GM19023 (cell line): ENCODE results near the gene DYNC1I1.

Experiments
- ATAC-seq: cut with Tn5 transposase; IDR thresholded peaks from one replicate; pipeline ENCODE4 v1.9.1; 2021; ENCODE audit warnings: mild to moderate bottlenecking, moderate library complexity; ENCODE audit not compliant: unreplicated experiment

DYNC1I1 gene

DNA sequence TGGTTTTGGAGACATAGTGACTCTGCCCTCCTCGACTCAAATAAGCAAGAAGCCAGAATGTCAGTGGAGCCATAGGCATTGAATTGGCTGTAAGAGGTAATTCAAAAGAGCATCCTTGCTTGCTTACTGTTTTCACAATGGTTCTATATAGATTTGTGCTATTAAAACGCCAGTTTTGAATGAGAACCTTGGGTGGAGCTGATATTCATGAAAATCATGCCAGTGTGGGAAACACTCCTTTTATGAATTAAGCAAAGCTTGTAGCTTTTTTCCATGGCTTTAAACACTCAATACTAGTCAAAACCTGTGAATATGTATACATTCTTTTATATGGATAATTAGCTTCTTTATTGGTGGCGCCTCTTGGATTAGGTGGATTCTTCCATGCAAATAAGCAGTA, 297.0 kb downstream of the DYNC1I1 start:
- no peak for ATAC-seq

DNA sequence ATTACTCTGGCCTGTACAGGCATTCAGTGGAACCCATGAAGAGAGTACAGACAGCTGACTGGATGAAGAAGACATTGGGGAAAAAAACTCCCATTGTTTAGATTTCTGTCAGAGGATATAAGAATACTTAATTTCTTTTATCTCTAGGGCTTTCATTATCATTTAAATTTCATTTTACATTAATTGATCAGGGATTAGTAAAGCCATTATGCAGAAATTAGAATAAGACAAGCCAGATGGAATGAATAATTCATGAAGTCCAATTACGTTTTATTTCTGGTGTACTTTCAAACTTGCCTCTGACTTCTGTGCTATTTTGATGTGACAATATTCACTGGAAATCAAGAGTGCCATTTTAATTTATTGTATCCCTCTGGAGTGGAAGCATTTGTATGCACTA, 302.5 kb downstream of the DYNC1I1 start:
- ATAC-seq: no peak

DNA sequence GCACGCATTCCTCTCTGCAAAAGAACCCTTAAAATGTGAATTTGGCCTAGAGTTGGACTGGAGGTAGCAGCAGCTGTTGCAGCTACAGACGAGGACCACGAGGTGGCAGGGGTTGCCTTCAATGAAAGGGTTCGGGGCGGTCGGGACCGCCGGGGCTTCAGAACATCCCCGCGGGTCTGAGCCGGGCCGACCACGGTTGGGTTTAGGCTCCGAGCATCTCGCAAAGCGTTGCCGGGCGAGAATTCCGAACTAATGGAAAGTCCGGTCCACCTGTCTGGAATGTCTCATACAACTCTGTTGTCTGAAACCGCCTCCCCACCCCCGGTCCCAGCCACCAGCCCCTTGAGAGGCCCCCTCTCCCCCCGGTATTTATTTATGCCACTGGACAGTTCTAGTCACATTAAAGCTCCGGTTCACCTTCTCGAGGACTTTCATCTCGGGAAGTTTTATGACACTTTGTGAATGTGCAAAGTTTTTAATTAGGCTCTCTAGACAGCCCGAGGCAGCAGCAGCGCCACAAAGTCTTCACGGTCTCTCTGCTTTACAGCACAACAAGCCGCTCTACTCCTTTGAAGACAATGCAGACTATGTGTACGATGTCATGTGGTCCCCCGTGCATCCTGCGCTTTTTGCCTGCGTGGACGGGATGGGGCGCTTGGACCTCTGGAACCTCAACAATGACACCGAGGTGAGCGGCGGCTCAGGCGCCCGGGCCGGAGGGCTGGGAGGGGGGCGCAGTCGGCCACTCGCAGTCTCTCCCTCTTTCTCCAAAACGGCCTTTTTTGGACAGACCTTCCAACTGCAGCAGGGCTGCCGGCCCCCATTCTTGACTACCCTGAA, 303.4 kb downstream of the DYNC1I1 start:
- peak; percentile 91 for ATAC-seq

DNA sequence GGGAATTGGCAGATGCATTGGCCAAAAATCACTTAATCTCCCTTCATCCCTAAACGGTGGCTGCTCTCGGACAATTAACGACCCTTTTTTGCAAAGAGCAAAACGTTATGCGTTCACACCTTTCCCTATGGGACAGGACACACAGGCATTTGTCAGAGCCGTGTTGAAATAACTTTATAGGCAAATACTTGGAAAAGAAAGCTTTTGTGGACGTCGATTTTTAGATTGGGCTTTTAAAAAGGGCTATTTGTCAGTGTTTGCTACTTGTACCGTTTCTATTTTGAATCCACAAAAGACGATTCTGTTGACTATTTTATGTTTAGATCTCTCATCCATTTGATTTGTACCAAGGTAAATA, 304.0 kb downstream of the DYNC1I1 start:
- no peak for ATAC-seq

DNA sequence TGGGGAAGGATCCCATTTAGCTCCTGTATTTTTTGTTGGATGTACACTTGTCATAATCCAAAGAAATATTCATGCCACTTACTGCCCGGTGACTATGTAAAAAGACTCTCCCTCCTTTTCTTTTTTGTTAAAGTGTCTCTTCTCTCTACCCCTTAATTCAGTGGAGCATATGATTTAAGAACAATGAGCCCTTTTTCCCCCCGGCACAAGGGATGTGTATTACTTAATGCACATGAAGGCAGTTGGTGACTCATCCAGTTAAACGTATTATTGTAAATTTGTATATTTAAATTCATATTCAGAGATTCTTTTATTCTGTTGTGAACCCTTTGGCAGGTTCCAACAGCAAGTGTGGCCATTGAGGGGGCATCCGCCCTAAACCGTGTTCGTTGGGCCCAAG, 307.7 kb downstream of the DYNC1I1 start:
- no peak for ATAC-seq

DNA sequence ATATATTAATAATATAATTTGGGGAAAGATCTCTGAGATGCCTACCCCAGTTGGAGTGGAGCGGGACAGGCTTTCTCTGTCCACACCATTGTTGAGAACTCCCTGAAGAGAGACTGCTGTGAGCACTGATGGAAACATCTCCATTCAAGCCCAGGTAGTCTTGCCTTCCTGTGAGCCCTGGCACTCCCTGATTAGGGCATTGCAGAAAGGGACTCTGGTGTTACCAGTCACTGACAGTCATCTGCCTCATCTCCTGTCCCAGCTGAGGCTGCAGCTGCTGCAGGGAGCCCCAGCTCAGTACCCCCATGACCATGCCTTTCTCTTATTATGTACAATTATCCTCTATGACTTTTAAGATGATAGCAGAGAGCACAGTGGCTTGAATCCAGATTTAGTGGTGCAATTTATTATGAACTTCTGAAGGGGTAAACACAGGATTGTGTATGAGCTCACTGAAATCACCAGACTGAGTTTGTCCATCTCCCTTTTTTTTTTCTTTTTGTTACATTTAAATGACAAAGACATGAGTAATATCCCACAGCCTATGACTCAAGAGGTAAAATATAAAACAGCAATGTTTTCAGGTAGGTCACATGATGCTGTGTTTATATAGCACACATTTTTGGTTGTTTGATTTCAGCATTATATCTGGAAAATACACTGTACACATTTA, 312.7 kb downstream of the DYNC1I1 start:
- no peak for ATAC-seq

DNA sequence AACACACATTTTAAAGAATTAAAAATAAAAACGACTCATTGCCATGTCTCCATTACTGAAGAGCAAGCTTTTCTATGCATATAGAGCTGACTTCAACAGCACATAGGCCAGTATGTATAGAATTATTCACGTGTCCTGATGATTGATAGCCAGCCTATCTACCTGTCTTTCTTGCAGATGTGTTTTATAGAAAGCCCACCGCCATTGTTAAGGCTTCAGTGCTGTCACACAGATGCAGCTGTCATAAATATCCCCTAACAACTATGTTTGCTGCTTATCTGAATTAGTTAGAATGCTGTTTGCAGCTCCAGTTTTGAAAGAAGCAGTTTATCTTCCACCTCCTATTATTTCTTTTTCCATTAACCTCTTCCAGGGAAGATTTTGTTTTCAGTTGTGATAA, 313.6 kb downstream of the DYNC1I1 start:
- ATAC-seq: no peak

DNA sequence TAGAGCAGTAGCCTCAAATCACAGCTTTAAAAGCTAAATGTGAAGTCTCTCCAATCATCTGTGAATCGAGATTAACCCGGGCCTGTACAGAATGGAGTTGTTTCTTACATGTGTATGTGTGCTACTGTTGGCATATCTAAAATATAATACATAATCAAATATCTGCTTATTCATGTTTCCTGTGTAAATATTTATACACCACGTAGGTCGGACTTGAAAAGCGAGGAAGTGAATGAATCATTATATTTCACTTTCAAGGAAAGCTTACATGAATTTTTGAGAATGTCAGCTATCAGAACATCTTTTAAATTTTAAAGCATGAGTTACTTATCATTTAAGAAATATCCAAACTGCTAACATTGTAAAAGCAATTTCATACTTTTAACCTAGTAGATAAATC, 316.2 kb downstream of the DYNC1I1 start:
- no peak for ATAC-seq

DNA sequence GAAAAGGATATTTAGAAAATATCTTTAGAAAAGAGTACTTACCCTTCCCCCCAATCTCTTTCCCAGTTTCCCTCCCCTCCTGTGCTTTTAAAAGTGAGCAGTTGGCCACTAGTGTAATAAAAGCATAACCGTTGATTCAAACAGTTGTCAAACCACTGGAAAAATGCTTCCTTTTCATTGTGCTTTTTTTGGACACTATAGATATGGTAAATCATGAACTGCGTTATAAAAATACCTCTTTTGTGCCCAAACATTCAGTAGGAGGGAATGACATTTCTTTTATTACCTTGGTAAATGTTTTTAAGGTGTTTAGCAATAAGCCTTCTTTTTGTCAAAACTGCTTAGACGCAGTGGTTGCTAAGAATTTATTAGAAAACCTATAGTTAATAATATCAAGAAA, 317.2 kb downstream of the DYNC1I1 start:
- no peak for ATAC-seq

DNA sequence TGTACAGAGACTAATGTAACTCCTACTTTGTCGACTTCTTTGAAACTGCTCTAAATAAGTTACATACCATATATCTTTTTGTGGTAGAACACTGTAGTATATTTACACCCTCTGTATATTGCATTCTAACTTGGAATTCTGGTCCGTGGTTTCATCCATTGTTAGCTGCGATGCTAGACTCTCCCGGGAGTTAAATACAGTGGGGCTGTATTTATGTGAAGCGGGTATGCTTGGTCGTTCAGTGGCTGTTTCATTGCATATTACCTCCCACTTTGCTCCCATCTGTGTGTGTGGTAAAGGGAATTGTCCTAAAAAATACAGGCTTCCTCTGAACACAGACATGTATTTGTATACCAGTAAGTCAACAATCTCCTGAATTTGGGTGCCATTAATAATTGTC, 318.4 kb downstream of the DYNC1I1 start:
- ATAC-seq: no peak

DNA sequence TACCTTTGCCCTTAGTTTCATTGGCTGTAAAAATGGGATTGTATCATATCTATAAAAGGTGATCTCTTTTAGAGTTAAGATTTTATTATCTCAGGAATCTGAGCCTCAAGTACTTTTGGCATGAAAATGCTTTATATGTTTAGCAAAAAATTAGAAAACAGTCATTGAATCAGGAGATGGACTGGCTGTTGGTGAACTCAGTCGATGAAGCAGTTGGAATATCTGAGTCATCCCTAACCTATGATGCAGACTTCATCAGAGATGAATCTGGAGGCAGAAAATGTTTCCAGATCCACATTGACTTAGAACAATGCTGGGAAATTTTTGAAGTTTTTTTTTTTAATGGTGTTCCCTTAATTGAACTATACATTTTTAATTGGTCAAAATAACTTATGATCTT, 321.1 kb downstream of the DYNC1I1 start:
- no peak for ATAC-seq

DNA sequence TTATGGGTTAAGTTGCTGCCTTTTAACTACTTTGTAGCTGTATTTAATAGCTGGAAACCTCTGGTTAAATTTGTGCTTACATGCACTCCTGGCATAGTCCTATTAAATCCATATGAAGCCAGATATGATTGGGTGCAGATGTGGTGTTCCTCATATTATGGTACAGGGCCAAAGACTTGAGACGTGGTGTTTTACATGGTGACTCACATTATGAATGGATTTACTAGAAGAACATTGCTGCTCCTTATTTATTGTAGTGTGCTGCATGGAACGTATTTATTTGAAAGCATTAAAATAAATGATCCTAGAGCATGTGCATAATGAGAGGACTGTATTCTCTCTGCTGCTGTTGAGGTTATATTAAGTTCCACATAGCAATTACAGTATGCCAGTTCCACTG, 325.5 kb downstream of the DYNC1I1 start:
- ATAC-seq: no peak

DNA sequence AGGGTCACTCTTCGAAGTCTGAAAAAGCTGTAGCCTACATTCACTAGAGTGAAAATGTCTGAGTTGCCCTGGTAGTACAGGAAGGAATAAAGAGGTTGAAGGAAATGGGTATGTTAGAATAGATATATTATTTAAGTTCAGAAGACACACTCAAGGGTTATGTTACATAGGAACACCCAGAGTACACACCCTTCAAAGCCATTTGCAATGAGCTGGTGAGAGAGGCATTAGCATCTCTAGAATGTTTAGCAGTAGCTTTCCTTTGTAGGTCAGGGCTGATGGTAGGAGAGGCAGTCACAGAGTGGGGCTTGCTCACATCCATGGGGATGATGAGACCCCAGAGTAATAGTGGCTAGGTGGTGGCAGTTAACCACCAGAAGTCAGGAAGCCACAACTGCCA, 328.4 kb downstream of the DYNC1I1 start:
- ATAC-seq: no peak

DNA sequence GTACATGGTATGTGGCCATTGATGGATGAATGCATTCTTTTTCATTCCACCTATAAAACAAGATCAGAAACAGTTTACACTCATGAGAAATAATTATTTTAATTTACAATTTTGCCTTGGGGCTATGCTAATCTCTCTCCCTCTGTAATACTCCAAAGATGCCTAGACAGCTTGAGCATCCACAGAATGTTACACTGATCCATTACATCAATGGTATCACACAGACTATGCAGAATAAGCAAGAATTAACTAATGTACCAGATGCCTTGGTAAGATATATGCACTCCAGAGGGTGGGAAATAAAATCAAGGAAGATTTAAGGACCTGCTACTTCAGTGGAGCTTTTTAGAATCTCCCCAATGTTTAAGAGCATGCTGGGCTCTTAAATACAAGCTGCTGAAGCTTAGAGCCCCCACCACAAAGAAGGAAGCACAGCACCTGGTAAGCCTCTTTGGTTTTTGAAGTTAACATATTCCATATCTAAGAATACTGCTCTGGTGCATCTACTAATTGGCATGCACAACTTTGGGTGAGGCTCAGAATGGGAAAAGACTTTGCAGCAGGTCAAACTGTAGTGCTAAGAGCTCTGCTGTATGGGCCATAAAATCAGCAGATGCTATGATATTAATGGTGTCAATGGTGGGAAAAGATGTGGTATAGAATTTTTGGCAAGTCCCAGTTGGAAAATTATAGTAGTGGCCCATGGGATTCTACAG, 329.9 kb downstream of the DYNC1I1 start:
- no peak for ATAC-seq

DNA sequence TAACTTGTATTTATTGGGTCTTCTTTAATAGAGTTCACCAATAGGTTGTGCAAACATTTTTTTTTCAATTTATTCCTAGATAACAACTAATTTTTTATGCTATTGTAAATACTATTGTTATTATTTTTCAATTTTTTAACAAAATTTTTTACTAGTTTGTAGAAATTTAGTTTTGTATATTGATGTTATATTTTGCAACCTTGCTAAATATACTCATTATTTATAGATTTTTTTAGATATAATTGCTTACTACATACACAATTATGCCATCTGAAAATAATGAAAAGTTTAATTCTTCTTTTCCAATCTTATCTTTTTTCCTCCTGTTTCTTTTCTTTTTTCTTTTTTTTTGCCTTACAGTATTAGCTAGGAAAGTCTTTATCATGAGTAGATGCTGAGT, 332.6 kb downstream of the DYNC1I1 start:
- ATAC-seq: no peak

DNA sequence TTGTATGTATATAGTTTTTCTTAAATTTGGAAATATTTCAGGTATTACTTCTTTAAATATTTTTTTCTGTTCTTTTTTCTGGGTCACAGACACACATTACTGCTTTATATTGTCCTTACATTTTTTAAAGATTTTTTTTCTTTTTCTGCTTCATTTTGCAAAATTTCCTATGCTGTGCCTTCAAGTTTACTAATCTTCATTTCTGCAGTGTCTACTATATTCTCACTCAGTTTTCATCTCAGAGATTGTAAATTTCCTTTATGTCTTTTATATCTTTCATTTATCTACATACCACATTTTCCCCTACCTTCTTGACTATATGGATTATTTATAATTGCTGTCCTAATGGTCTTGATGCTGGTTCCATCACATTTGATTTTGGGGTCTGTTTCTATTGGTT, 339.1 kb downstream of the DYNC1I1 start:
- no peak for ATAC-seq

DNA sequence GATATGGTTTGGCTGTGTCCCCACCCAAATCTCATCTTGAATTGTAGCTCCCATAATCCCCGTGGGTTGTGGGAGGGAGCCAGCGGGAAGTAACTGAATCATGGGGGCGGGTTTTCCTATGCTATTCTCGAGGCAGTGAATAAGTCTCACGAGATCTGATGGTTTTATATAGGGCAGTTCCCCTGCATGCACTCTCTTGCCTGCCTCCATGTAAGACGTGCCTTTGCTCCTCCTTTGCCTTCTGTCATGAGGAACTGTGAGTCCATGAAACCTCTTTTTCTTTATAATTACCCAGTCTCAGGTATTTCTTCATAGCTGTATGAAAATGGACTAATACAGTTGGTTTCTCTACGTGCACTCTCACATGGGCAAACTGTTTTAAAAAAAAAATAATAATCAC, 341.8 kb downstream of the DYNC1I1 start:
- ATAC-seq: no peak

DNA sequence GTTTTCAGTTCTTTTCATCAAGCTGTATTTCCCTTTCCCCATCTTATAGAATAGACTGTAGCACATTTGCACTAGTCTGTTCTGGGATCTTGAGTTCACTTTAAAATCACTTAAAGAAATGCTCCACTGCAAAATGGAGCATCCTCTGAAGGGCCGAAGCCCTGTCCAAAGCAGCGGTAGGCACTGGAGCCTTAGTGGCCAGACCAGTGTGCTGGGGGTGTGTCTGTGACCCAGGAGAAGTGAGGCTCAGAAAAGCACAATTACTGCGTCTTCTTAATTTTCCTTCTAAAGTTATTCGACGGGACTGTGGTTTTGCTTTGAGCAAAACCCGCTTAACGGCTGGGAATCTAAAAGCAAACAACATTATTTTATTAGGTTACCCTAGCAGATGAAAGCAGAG, 343.8 kb downstream of the DYNC1I1 start:
- ATAC-seq: no peak

DNA sequence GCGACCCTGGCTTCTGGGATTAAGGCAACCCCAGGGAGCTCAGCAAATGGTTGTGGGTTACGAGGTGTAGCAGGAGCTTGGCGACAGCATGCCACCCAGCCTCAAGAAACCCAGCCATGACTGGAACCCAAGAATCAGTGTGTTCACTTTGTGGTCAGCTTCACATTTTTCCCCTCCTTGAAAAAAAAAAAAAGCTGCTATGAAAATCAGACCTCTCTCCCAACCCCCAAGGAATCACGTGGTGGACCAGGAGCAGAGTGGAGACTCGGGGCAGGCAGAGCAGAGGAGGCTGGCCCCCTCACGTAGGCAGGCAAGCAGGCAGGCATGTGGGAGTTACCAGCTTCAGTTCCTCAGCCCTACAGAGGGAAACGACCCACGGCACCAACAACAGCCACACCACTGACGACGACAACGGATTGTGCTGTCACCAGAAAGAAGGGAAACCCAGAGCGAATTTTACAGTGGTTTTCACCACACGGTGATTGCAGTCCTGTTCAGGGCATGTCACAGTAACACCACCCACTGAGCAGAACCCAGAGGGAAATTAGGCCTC, 346.2 kb downstream of the DYNC1I1 start:
- ATAC-seq: no peak

DNA sequence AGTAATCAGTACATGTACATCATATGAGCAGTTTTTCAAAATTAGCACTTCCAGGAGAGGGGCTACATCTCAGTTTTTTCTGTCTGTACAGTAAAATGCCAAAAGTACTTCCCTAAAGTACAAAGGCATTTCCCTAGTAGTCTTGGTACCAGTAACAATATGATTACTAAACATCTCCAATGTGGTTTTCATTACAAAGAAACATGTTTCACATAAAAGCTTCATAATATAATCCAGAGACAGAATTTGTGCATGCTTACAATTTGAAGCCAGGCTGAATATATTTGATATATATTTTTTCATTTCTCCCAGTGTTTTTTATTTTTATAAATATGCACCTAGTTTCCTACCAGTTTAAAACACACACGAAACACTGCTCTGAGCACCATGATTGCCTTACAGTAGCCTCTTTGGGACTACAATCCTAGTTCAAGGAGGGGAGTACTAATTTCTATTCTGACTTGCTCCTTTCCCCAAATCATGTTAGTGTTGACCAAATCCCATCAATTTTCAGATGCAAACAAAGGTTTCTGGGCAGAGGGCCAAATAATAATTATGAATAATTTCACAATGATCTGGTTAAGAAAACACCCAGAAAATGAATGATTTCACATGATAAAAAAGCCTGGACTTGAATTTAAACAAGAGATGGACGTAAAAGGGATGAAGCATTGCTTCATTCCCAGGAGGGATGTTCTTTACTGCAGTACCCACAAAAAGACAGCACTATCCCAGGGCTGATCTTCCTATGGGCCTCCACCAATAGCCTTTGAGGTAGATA, 348.3 kb downstream of the DYNC1I1 start:
- no peak for ATAC-seq

DNA sequence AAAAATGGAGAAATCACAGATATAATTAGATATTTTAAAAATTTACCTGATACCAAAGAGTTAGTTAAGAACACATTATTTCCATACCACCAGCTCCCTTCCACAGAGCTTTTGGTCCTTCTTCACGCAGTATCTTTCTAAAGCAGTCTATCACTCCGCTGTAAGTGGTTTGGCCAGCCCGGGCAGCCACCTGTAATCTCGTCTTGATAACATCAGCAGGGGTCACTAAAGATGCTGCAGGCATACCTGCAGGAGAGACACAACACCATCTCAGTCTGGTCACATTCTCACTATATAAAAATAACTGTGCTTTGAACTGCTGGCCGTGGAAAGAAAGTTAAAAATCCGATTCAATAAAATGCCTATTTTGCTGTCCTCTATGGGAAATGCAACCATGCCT, 349.4 kb downstream of the DYNC1I1 start:
- ATAC-seq: no peak
